Epithelial cell of proximal tubule (primary cell): ENCODE results near the gene JDP2. TPM values are rescaled to one million over a fixed set of nuclear protein-coding genes. Genes with fewer than 3 reads are reported as not detected.

ENCODE experiments used
- DNase-seq: peaks from one replicate; pipeline ENCODE4 v3.0.0-alpha.2; 2011; ENCODE audit warnings: low read depth
- H3K4me3 ChIP-seq: 2 replicates; pipeline ENCODE4 v1.5.1; 2011; ENCODE audit warnings: low read depth, mild to moderate bottlenecking, low read length
- CTCF ChIP-seq: conservative IDR thresholded peaks from 2 replicates; pipeline ENCODE4 v1.5.1; 2012; ENCODE audit warnings: low read depth, mild to moderate bottlenecking, low read length
- total RNA-seq: library from RNA; depleted of rRNA; stranded (reverse); fragments of >200 nt; gene quantifications from 2 replicates; pipeline ENCODE4 v1.2.3, GENCODE V29; 2015

The JDP2 gene
- total RNA-seq, 1 donor from 2014 or later = 16.6 TPM

DNA sequence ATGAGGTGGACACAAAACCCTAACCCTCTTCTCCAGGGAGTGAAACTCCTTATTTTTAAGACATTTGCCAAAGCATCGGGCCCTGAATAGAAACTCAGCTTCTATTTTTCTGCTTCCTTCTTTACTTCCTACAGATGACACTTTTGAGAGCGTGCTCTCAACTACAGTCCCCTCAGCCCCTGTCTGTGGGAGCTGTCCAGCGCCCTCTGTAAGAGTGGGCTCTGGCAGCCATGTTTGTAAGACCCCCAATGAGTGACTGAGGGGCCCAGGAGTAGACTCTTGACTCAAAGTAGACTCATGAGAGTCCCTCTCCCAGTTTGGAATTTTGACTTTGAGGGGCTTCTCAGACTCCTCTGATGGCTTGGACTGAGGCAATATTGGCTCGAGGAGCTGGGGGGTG is 68.9 kb downstream of the JDP2 start:
- no peak for DNase-seq
- no peak overlapping the region for H3K4me3 ChIP-seq
- TF ChIP-seq CTCF = no peak

DNA sequence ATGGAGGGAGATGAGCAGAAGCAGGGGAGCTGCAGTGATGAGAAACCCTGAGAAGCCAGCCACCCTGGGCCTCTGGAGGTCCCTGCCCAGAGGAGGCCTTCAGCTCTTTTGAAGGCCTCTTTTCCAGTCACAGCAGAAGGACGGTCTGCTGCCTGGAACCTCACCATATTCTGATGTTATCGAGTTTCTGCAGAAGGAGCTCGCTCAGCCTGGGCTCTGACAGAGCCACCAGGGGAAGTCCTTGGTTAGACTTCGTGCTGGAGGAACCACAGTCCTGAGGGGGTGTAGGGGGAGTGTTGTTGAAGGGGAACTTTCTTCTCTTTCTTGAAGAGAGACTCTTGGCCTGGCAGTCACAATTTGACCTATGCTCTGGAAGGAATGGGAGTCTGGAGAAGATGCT is 69.4 kb downstream of the JDP2 start:
- DNase-seq = no peak
- H3K4me3 ChIP-seq = no peak overlapping the region
- no peak for TF ChIP-seq CTCF

- no peak for TF ChIP-seq CTCF
- H3K4me3 ChIP-seq = no peak overlapping the region
- DNase-seq = no peak
Observed at GRCh38 chr14:75497701-75498100, 69.9 kb downstream of the JDP2 start.

- TF ChIP-seq CTCF = no peak
- no peak overlapping the region for H3K4me3 ChIP-seq
Observed at GRCh38 chr14:75499084-75499875, 71.5 kb downstream of the JDP2 start.

DNA sequence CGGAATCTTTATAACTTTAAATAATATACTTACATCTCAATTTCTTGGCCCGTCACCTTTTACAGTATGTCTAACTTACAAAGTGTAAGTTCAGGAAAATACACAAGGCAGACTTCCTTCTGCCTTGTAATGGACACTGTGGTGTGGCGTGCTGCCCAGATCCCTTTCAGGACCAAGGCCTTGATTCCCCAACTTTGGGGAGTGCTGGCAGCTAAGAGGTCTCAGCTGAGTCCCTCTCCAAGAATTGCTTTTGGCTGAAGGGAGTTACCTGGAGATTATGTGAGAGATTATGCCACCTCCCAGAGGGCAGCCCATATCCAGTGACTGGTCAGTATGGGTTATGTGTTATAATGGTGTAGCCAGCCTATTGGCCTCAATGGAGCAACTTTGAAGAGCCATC is 73.3 kb downstream of the JDP2 start:
- no peak for TF ChIP-seq CTCF
- no peak for DNase-seq
- H3K4me3 ChIP-seq = no peak overlapping the region

More at GRCh38 chr14:75499084-75499875, 71.5 kb downstream of the JDP2 start:
- no peak for DNase-seq

DNA sequence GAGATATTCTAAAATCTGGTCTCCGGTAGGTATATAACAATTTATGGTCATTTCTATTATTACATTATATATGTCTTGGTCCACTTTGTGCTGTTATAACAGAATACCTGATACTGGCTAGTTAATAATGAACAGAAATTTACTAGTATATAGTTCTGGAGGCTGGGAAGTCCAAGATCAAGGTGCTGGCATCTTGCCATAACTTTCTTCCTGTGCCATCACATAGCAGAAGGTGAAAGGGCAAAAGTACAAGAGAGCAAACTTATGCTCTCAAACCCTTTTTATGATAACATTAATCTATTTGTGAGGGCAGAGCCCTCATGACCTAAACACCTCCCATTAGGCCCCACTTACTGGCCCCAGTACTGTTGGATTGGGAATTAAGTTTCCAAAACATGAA is 76.6 kb downstream of the JDP2 start:
- no peak overlapping the region for H3K4me3 ChIP-seq
- no peak for TF ChIP-seq CTCF
- DNase-seq = no peak

GRCh38 chr14:75506930-75507329 is 79.1 kb downstream of the JDP2 start:
- TF ChIP-seq CTCF = no peak
- H3K4me3 ChIP-seq = no peak overlapping the region
- DNase-seq = no peak
